H1 (cell line): ENCODE measurements around the gene CCDC12. TPM values are rescaled to one million over a fixed set of nuclear protein-coding genes. Genes with fewer than 3 reads are reported as not detected.

Source experiments
- CTCF ChIA-PET: fragments of 300-600 bp; sonication (Branson Sonifier 250); formaldehyde crosslinking; loops from one replicate; lab custom pipeline; 2021; ENCODE audit not compliant: partially characterized antibody; lab: Charles Lee
- POLR2A ChIA-PET: fragments of 300-600 bp; sonication (Branson Sonifier 250); formaldehyde crosslinking; loops from one replicate; lab custom pipeline; 2021; ENCODE audit warnings: inconsistent platforms; ENCODE audit not compliant: partially characterized antibody; lab: Charles Lee
- DNase-seq, 2 experiments: peaks; one replicate each; pipeline versions ENCODE4 v3.0.0 to v3.0.0-alpha.2; 2010 to 2022; ENCODE audit warnings: low spot score in 2 of 2, low read depth in 1 of 2, mixed read lengths in 1 of 2
- FAIRE-seq: peaks from 2 replicates; lab custom pipeline; 2011; peaks lifted over from hg19 to GRCh38; lab: Jason Lieb, UNC
- H2AFZ ChIP-seq: 2 replicates; pipeline ENCODE4 v1.8.1; 2012; ENCODE audit warnings: low read length, inconsistent platforms
- H2AK5ac ChIP-seq: 2 replicates; pipeline ENCODE4 v1.6.1; 2013; ENCODE audit warnings: low read depth, low read length
- H2BK120ac ChIP-seq: replicated peaks from 2 replicates; pipeline ENCODE3; 2013; ENCODE audit warnings: low read depth, low read length, inconsistent platforms
- H2BK12ac ChIP-seq: 2 replicates; pipeline ENCODE4 v1.6.1; 2013; ENCODE audit warnings: low read depth, low read length
- H2BK15ac ChIP-seq: 2 replicates; pipeline ENCODE4 v1.6.1; 2013; ENCODE audit warnings: low read length
- H2BK20ac ChIP-seq: 2 replicates; pipeline ENCODE4 v1.6.1; 2013; ENCODE audit warnings: low read length
- H2BK5ac ChIP-seq: 2 replicates; pipeline ENCODE4 v1.6.1; 2013; ENCODE audit warnings: low read depth, low read length
- H3K14ac ChIP-seq: 2 replicates; pipeline ENCODE4 v1.6.1; 2013; ENCODE audit warnings: inconsistent platforms; ENCODE audit not compliant: insufficient read length
- H3K18ac ChIP-seq: 2 replicates; pipeline ENCODE4 v1.6.1; 2013; ENCODE audit warnings: low read length; ENCODE audit errors: extremely low read depth
- H3K23ac ChIP-seq: 2 replicates; pipeline ENCODE4 v1.6.1; 2013; ENCODE audit warnings: inconsistent platforms; ENCODE audit not compliant: insufficient read length
- H3K23me2 ChIP-seq: 2 replicates; pipeline ENCODE4 v1.6.1; 2013; ENCODE audit warnings: low read depth, low read length
- H3K27ac ChIP-seq: 2 replicates; pipeline ENCODE4 v1.6.1; 2011; ENCODE audit warnings: low read depth, low read length, inconsistent platforms
- H3K27me3 ChIP-seq, 4 experiments: replicated peaks in 1 of 4; 1 replicate in 1 of 4; 2 replicates in 3 of 4; pipeline versions ENCODE4 v1.6.1 to v1.8.1; 2011 to 2013; ENCODE audit warnings: low read length in 3 of 4, mild to moderate bottlenecking in 3 of 4, inconsistent platforms in 2 of 4, mixed read lengths in 2 of 4, moderate library complexity in 1 of 4; ENCODE audit not compliant: control insufficient read depth in 3 of 4, insufficient read depth in 3 of 4; ENCODE audit errors: extremely low read depth in 1 of 4
- H3K36me3 ChIP-seq, 4 experiments: 2 replicates each; pipeline versions ENCODE4 v1.6.1 to v1.8.1; 2011 to 2013; ENCODE audit warnings: mild to moderate bottlenecking in 4 of 4, low read length in 3 of 4, moderate library complexity in 2 of 4, control low read depth in 1 of 4, inconsistent platforms in 1 of 4; ENCODE audit not compliant: insufficient read depth in 4 of 4, control insufficient read depth in 2 of 4
- H3K4ac ChIP-seq: replicated peaks from 2 replicates; pipeline ENCODE3; 2013; ENCODE audit warnings: low read length, low read depth, mixed read lengths, inconsistent platforms; ENCODE audit not compliant: insufficient read length
- H3K4me1 ChIP-seq, 4 experiments: replicated peaks in 1 of 4; 1 replicate in 1 of 4; 2 replicates in 3 of 4; pipeline versions ENCODE4 v1.6.1 to v1.8.1; 2011 to 2013; ENCODE audit warnings: low read length in 3 of 4, inconsistent platforms in 2 of 4, mixed read lengths in 1 of 4; ENCODE audit not compliant: insufficient read depth in 4 of 4, control insufficient read depth in 3 of 4
- H3K4me2 ChIP-seq, 2 experiments: 2 replicates each; pipeline versions ENCODE4 v1.6.1 to v1.8.1; 2011 to 2013; ENCODE audit warnings: low read depth in 2 of 2, low read length in 2 of 2, control low read depth in 1 of 2, inconsistent platforms in 1 of 2, mild to moderate bottlenecking in 1 of 2; ENCODE audit not compliant: insufficient read depth in 1 of 2
- H3K4me3 ChIP-seq, 4 experiments: fragments of 200-600, 300-600 bp in 1 of 4; sonication (generic), shearing (Covaris generic), sonication (Bioruptor Twin) in 1 of 4; 2 replicates each; pipeline versions ENCODE4 v1.5.1 to v1.8.1; 2011 to 2016; ENCODE audit warnings: low read length in 4 of 4, low read depth in 3 of 4, control low read depth in 2 of 4, inconsistent platforms in 2 of 4, mild to moderate bottlenecking in 2 of 4, mixed read lengths in 1 of 4, moderate library complexity in 1 of 4; ENCODE audit not compliant: insufficient read depth in 2 of 4; ENCODE audit errors: extremely low read depth in 1 of 4
- H3K56ac ChIP-seq: replicated peaks from 2 replicates; pipeline ENCODE3; 2013; ENCODE audit warnings: low read depth, mild to moderate bottlenecking, mixed read lengths, low read length, inconsistent platforms; ENCODE audit not compliant: insufficient read length
- H3K79me1 ChIP-seq: 2 replicates; pipeline ENCODE4 v1.6.1; 2013; ENCODE audit warnings: low read depth, low read length, control low read depth
- H3K79me2 ChIP-seq, 2 experiments: 2 replicates each; pipeline versions ENCODE4 v1.6.1 to v1.8.1; 2012 to 2013; ENCODE audit warnings: low read length in 2 of 2, mild to moderate bottlenecking in 2 of 2, inconsistent platforms in 1 of 2; ENCODE audit not compliant: insufficient read depth in 2 of 2, control insufficient read depth in 1 of 2
- H3K9ac ChIP-seq, 4 experiments: replicated peaks in 1 of 4; 1 replicate in 1 of 4; 2 replicates in 3 of 4; pipeline versions ENCODE4 v1.6.1 to v1.8.1; 2011 to 2013; ENCODE audit warnings: low read depth in 3 of 4, low read length in 3 of 4, control low read depth in 2 of 4, mild to moderate bottlenecking in 2 of 4, moderate library complexity in 2 of 4, inconsistent platforms in 1 of 4; ENCODE audit errors: extremely low read depth in 1 of 4
- H3K9me3 ChIP-seq, 2 experiments: 2 replicates each; pipeline versions ENCODE4 v1.6.1 to v1.8.1; 2012 to 2013; ENCODE audit warnings: mild to moderate bottlenecking in 2 of 2, moderate library complexity in 2 of 2, control low read depth in 1 of 2, inconsistent platforms in 1 of 2, low read depth in 1 of 2, low read length in 1 of 2, mixed read lengths in 1 of 2; ENCODE audit not compliant: insufficient read depth in 2 of 2
- H4K20me1 ChIP-seq, 2 experiments: replicated peaks in 1 of 2; 2 replicates each; pipeline versions ENCODE3 to v1.8.1; 2011 to 2013; ENCODE audit warnings: inconsistent platforms in 2 of 2, low read length in 2 of 2, mild to moderate bottlenecking in 1 of 2; ENCODE audit not compliant: insufficient read depth in 2 of 2, control insufficient read depth in 1 of 2
- H4K5ac ChIP-seq: 2 replicates; pipeline ENCODE4 v1.6.1; 2013; ENCODE audit warnings: low read length, low read depth, mixed read lengths, inconsistent platforms; ENCODE audit not compliant: insufficient read length
- H4K8ac ChIP-seq: 2 replicates; pipeline ENCODE4 v1.8.0; 2013; ENCODE audit warnings: mild to moderate bottlenecking, moderate library complexity, low read length, inconsistent platforms; ENCODE audit not compliant: insufficient read depth; ENCODE audit errors: extremely low read depth
- H4K91ac ChIP-seq: replicated peaks from 2 replicates; pipeline ENCODE3; 2013; ENCODE audit warnings: low read length, mixed read lengths, inconsistent platforms; ENCODE audit not compliant: insufficient read length
- ASH2L ChIP-seq: fragments of 200-600, 300-600 bp; sonication (generic); IDR thresholded peaks from one replicate; pipeline ENCODE4 v1.7.1; 2017; ENCODE audit warnings: low read length
- BCL11A ChIP-seq, 2 experiments: IDR thresholded peaks; one replicate each; pipeline ENCODE4 v1.6.1; 2011; ENCODE audit warnings: low read depth in 2 of 2, low read length in 2 of 2, mild to moderate bottlenecking in 2 of 2
- CBX8 ChIP-seq: fragments of 300-800, 300-1000 bp; sonication (generic); IDR thresholded peaks from 2 replicates; pipeline ENCODE4 v1.7.1; 2016; ENCODE audit warnings: low read depth, low read length, borderline replicate concordance
- NRF1 ChIP-seq: IDR thresholded peaks from 2 replicates; pipeline ENCODE4 v1.6.1; 2011; ENCODE audit warnings: mild to moderate bottlenecking, low read depth, low read length, improper control_type of control experiment
- SP2 ChIP-seq: IDR thresholded peaks from 2 replicates; pipeline ENCODE4 v1.6.1; 2012; ENCODE audit warnings: mild to moderate bottlenecking, low read length, inconsistent platforms
- TAF7 ChIP-seq: optimal IDR thresholded peaks from 2 replicates; pipeline ENCODE3; 2011; ENCODE audit warnings: low read depth, mild to moderate bottlenecking, inconsistent platforms, low read length, moderate library complexity, borderline replicate concordance
- TBP ChIP-seq: IDR thresholded peaks from 2 replicates; pipeline ENCODE4 v1.6.1; 2011; ENCODE audit warnings: low read depth, low read length, improper control_type of control experiment
- ZNF274 ChIP-seq: IDR thresholded peaks from 2 replicates; pipeline ENCODE4 v1.7.0; 2012; ENCODE audit warnings: low read length, borderline replicate concordance; ENCODE audit errors: extremely low read depth
- WGBS, 2 experiments: shearing (Covaris generic) in 1 of 2; methylation state at CpG; one replicate each; pipeline versions ENCODE4 v1.1.6 to v1.1.7; 2013 to 2015; ENCODE audit warnings: low lambda C conversion rate in 2 of 2, mixed read lengths in 2 of 2, inconsistent platforms in 1 of 2, low coverage in 1 of 2, missing lambda C conversion rate in 1 of 2; ENCODE audit not compliant: insufficient replicate concordance in 2 of 2, insufficient coverage in 1 of 2, insufficient read length in 1 of 2; ENCODE audit errors: extremely low coverage in 1 of 2, missing lambda C conversion rate in 1 of 2; 5-methylcytosine and 5-hydroxymethylcytosine counted together
- polyA plus RNA-seq, 7 experiments: library from polyadenylated mRNA; depleted of rRNA in 3 of 7; stranded (reverse) in 5 of 7; unstranded in 2 of 7; fragments of >200 nt in 5 of 7; fragments of 200-250 nt in 2 of 7; gene quantifications; 1 replicate in 5 of 7; 2 replicates in 1 of 7; 4 replicates in 1 of 7; pipeline versions ENCODE4 v1.2.1 to v1.2.3, GENCODE V29; 2011 to 2013; ENCODE audit warnings: missing spikeins in 2 of 7, mixed read lengths in 2 of 7
- total RNA-seq: library from RNA; stranded (reverse); fragmentation: NEBNext Ultra II Directional; extraction: Animal tissue kit (Norgen Biotek cat#: 25700); gene quantifications from 2 replicates; pipeline ENCODE4 v1.2.1, GENCODE V29; 2021

The CCDC12 gene
- total and polyA plus RNA-seq, 2 of the 8 experiments (the other 6 are each of a cell fraction or from before 2014, with no cell fraction given): 29.5 to 41.3 TPM

GRCh38 chr3:46939578-46940445, 36.7 kb downstream of the CCDC12 start:
- no peak overlapping the region for H3K4ac ChIP-seq
- no peak overlapping the region for H3K9ac ChIP-seq
- peaks cover 28% of the 10 kb centered on the region for H3K79me1 ChIP-seq
- no peak overlapping the region for H3K56ac ChIP-seq
- DNase-seq: no peak
- H2BK15ac ChIP-seq: no peak overlapping the region
- H2AFZ ChIP-seq: no peak overlapping the region
- H3K36me3 ChIP-seq: peaks cover 2 to 12% (median 4%) of the 10 kb centered on the region in 4 experiments; a peak in 6 of 8 replicates
- H3K27me3 ChIP-seq: no peaks in the 10 kb centered on the region
- CTCF ChIA-PET: interaction anchor here (1.3 to 11.0 kb wide), 2 partner anchors 18 to 48 kb away, joined by 5 to 99 read pairs; no protein-coding TSS in a partner anchor
- H4K8ac ChIP-seq: no peak overlapping the region
- peaks cover 9 to 25% (median 13%) of the 10 kb centered on the region in 4 experiments for H3K4me1 ChIP-seq
- no peak overlapping the region for H4K5ac ChIP-seq
- H3K4me3 ChIP-seq: no peak overlapping the region
- POLR2A ChIA-PET: no interaction called here
- 96% methylated on average over 12 of the region's 12 CpGs; no CpG with 5 or more reads in 1 of the 2 experiments for WGBS, 2 experiments
- peaks cover 21 to 31% of the 10 kb centered on the region in 2 experiments for H4K20me1 ChIP-seq
- H3K9me3 ChIP-seq: no peaks in the 10 kb centered on the region
- peaks cover 3 to 57% of the 10 kb centered on the region in 2 experiments; a peak in 3 of 4 replicates for H3K79me2 ChIP-seq
- no peaks in the 10 kb centered on the region; the same call in 1 of the 2 replicates for H3K23me2 ChIP-seq
- no peak overlapping the region for H2BK12ac ChIP-seq
- H3K14ac ChIP-seq: no peak overlapping the region
- no peak overlapping the region for H2AK5ac ChIP-seq
- H2BK120ac ChIP-seq: no peak overlapping the region
- H3K18ac ChIP-seq: no peak overlapping the region
- H4K91ac ChIP-seq: no peak overlapping the region
- H3K4me2 ChIP-seq: no peak overlapping the region
- no peak overlapping the region; the same call in 1 of the 2 replicates for H2BK5ac ChIP-seq
- no peak overlapping the region for H3K23ac ChIP-seq
- no peak for FAIRE-seq
- no peak overlapping the region for H3K27ac ChIP-seq
- H2BK20ac ChIP-seq: no peak overlapping the region
- TF ChIP-seq BCL11A (IDR thresholded peaks at IDR 0.05; ENCODE audit: low read depth in 2 of 2, low read length in 2 of 2) (no peak), ASH2L (no peak), SP2 (no peak), TAF7 (no peak), TBP (no peak), CBX8 (no peak), ZNF274 (no peak), NRF1 (no peak)
